ENCODE data around the gene ZNF443. TPM values are rescaled to one million over a fixed set of nuclear protein-coding genes. Genes with fewer than 3 reads are reported as not detected.

Gene ZNF443
- total and polyA plus RNA-seq, 9 of the 15 experiments (the other 6 are each of a cell fraction or from before 2014, with no cell fraction given) = 1.5 to 4.9 (median 2.8) TPM

DNA sequence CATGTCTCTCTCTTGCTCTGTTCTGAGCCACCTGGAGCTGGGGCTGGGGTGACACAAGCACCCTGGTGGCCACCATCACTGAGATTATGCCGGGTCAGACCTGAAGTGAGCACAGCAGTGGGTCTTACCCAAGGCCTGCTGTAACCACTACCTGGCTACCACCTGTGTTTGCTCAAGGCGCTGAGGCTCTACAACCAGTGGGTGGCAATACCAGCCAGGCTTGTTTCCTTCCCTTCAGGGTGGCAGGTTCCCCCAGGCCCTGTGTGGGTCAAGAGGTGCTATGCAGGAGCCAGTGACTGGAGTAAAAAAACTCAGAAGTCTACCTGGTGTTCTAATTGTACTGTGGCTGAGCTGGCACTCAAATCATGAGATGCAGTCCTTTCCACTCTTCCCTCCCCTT lies 8.0 kb upstream of the ZNF443 start:
- Histone ChIP-seq H2AFZ (ENCODE audit: low read depth, low read length) (no peak overlapping the region), H3K36me3 (ENCODE audit: control insufficient read depth, insufficient read depth, low read length) (no peaks in the 10 kb centered on the region), H3K9ac (ENCODE audit: insufficient read depth in 1 of 2, low read depth in 2 of 2, low read length in 2 of 2) (no peak overlapping the region), H3K9me3 (replicated peaks; ENCODE audit: control insufficient read depth, insufficient read depth, low read depth, low read length) (no peaks in the 10 kb centered on the region), H3K27me3 (ENCODE audit: control insufficient read depth in 2 of 2, insufficient read depth in 2 of 2, low read length in 2 of 2) (no peaks in the 10 kb centered on the region; a peak in 1 of 5 replicates), H3K4me2 (ENCODE audit: insufficient read depth, low read length) (no peak overlapping the region), H4K20me1 (replicated peaks; ENCODE audit: control insufficient read depth, insufficient read depth, low read length) (no peaks in the 10 kb centered on the region), H3K4me1 (replicated peaks in 1 of 2; ENCODE audit: control insufficient read depth in 2 of 2, insufficient read depth in 2 of 2, low read length in 2 of 2) (no peaks in the 10 kb centered on the region), H3K9me1 (ENCODE audit: control insufficient read depth, insufficient read depth, low read length) (no peaks in the 10 kb centered on the region), H3K4me3 (no peak overlapping the region), H3K27ac (ENCODE audit: extremely low read depth, low read depth, low read length) (no peak overlapping the region), H3K79me2 (ENCODE audit: control insufficient read depth, insufficient read depth, low read length) (no peaks in the 10 kb centered on the region)
- no TSS peak for BruUV-seq (replicated peaks)
- in situ Hi-C loops (cut with MboI) = no loop called here
- WGBS (ENCODE audit: insufficient coverage, low coverage, missing lambda C conversion rate) = 0% methylated on average over 2 of the region's 2 CpGs
- CTCF ChIA-PET (ENCODE audit: low intra/inter-chr PET ratio) = no interaction called here
- no peak for DNase-seq (ENCODE audit: extremely low read depth in 1 of 4, low spot score in 3 of 4)
- ATAC-seq = no peak
- POLR2A ChIA-PET = no interaction called here
- intact Hi-C loops (cut with micrococcal nuclease) = no loop called here
- no peak for FAIRE-seq
- no peak for TF ChIP-seq ZNF561 (CRISPR knock-in tag; conservative IDR thresholded peaks at IDR 0.05)
- TF ChIP-seq, protein P1, sequence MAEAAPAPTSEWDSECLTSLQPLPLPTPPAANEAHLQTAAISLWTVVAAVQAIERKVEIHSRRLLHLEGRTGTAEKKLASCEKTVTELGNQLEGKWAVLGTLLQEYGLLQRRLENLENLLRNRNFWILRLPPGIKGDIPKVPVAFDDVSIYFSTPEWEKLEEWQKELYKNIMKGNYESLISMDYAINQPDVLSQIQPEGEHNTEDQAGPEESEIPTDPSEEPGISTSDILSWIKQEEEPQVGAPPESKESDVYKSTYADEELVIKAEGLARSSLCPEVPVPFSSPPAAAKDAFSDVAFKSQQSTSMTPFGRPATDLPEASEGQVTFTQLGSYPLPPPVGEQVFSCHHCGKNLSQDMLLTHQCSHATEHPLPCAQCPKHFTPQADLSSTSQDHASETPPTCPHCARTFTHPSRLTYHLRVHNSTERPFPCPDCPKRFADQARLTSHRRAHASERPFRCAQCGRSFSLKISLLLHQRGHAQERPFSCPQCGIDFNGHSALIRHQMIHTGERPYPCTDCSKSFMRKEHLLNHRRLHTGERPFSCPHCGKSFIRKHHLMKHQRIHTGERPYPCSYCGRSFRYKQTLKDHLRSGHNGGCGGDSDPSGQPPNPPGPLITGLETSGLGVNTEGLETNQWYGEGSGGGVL (CRISPR knock-in tag; IDR thresholded peaks at IDR 0.05) = no peak
- TF ChIP-seq BACH1 (tag; IDR thresholded peaks at IDR 0.05) = no peak
- TF ChIP-seq KLF16 (IDR thresholded peaks at IDR 0.05) = no peak
- TF ChIP-seq RUNX1 (IDR thresholded peaks at IDR 0.05; ENCODE audit: low read depth) = no peak
- TF ChIP-seq, protein P2, sequence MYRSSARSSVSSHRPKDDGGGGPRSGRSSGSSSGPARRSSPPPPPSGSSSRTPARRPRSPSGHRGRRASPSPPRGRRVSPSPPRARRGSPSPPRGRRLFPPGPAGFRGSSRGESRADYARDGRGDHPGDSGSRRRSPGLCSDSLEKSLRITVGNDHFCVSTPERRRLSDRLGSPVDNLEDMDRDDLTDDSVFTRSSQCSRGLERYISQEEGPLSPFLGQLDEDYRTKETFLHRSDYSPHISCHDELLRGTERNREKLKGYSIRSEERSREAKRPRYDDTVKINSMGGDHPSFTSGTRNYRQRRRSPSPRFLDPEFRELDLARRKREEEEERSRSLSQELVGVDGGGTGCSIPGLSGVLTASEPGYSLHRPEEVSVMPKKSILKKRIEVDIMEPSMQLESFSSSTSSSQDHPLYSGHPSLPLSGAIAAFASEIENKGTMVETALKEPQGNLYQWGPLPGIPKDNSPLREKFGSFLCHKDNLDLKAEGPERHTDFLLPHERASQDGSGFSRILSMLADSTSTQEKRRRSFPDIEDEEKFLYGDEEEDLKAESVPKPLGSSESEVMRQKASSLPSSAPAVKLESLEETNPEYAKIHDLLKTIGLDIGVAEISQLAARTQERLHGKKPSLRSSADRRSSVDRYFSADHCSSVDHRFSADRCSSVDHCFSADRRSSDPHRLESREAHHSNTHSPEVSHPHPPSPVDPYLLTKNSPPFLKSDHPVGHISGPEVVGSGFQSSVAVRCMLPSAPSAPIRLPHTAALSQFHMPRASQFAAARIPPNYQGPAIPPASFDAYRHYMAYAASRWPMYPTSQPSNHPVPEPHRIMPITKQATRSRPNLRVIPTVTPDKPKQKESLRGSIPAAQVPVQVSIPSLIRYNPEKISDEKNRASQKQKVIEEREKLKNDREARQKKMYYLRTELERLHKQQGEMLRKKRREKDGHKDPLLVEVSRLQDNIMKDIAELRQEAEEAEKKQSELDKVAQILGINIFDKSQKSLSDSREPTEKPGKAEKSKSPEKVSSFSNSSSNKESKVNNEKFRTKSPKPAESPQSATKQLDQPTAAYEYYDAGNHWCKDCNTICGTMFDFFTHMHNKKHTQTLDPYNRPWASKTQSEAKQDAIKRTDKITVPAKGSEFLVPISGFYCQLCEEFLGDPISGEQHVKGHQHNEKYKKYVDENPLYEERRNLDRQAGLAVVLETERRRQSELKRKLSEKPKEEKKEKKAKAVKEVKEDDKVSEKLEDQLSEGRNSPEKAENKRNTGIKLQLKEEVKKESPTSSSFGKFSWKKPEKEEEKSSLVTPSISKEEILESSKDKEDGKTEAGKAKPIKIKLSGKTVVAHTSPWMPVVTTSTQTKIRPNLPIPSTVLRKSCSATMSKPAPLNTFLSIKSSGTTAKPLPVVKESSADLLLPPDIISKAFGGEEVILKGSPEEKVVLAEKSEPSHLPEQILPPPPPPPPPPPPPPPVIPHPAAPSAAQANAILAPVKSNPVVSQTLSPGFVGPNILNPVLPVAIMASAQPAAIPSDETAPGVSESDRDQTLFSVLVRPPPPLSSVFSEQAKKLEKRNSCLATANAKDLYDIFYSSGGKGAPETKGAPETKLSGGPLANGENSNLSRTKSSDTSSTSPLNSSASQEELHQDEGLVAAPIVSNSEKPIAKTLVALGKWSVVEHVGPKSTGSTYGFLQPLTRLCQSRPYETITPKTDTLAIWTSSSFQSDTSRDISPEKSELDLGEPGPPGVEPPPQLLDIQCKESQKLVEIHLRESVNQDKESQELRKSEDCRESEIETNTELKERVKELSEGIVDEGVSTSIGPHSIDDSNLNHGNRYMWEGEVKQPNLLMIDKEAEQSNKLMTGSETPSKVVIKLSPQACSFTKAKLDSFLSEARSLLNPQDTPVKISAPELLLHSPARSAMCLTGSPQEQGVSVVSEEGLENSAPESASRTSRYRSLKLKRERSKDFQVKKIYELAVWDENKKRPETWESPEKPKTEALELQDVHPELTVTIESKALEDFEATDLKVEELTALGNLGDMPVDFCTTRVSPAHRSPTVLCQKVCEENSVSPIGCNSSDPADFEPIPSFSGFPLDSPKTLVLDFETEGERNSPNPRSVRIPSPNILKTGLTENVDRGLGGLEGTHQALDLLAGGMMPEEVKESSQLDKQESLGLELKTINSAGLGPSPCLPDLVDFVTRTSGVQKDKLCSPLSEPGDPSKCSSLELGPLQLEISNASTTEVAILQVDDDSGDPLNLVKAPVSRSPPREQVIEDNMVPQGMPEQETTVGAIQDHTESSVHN (IDR thresholded peaks at IDR 0.05; ENCODE audit: borderline replicate concordance in 1 of 2, low read depth in 1 of 2) = no peak
- TF ChIP-seq MEIS2 (IDR thresholded peaks at IDR 0.05; ENCODE audit: partially characterized antibody) = no peak
- no peak for TF ChIP-seq NR2F6 (CRISPR knock-in tag; IDR thresholded peaks at IDR 0.05)
- TF ChIP-seq FOXM1 (IDR thresholded peaks at IDR 0.05; ENCODE audit: low read depth) = no peak
- TF ChIP-seq FOXM1 (CRISPR knock-in tag; IDR thresholded peaks at IDR 0.05; ENCODE audit: low read depth) = no peak
- no peak for TF ChIP-seq PTTG1 (tag; IDR thresholded peaks at IDR 0.05; ENCODE audit: low read depth)
- no peak for TF ChIP-seq TAF7 (tag; IDR thresholded peaks at IDR 0.05)

Data from K562 (cell line).